Suprapubic skin (tissue), 4 donors: Measurements from ENCODE around the gene LEFTY2.

Experiments
- CTCF ChIP-seq, 2 donors: fragments of 200-600 bp in 1 of 2; fragments of 450-650 bp in 1 of 2; sonication (generic) in 1 of 2; IDR thresholded peaks; one replicate each; pipeline ENCODE4 v1.5.1; 2016 to 2019; ENCODE audit warnings: antibody characterized with exemption in 2 of 2, mild to moderate bottlenecking in 1 of 2, moderate library complexity in 1 of 2
- EP300 ChIP-seq: sonication (generic); formaldehyde crosslinking; IDR thresholded peaks from one replicate; pipeline ENCODE4 v1.6.1; 2017; ENCODE audit warnings: antibody characterized with exemption
- POLR2A ChIP-seq, 2 donors: fragments of 450-650 bp; IDR thresholded peaks; one replicate each; pipeline ENCODE4 v1.6.1; 2017; ENCODE audit warnings: antibody characterized with exemption in 2 of 2, mild to moderate bottlenecking in 2 of 2, moderate library complexity in 2 of 2
- POLR2AphosphoS5 ChIP-seq, 3 donors: sonication (generic); formaldehyde crosslinking; IDR thresholded peaks; one replicate each; pipeline ENCODE4 v1.6.1; 2017; ENCODE audit warnings: antibody characterized with exemption in 3 of 3

- TF ChIP-seq CTCF (IDR thresholded peaks at IDR 0.05) = no peak
- no peak for TF ChIP-seq POLR2A (IDR thresholded peaks at IDR 0.05)
- TF ChIP-seq POLR2AphosphoS5 (IDR thresholded peaks at IDR 0.05) = no peak
- no peak for TF ChIP-seq EP300
These were observed 52.0 kb downstream of the LEFTY2 start, which contains the start of gene LEFTY1 for GRCh38 chr1:225888898-225889601.
